DND-41 (cell line): Measurements from ENCODE around the gene LONRF3.

Experiments used
- ATAC-seq: fragments of 200-7000 bp; cut with Tn5 transposase; 3 replicates; pipeline ENCODE4 v1.9.1; 2021; ENCODE audit warnings: low read depth; ENCODE audit not compliant: insufficient read depth
- DNase-seq: peaks from one replicate; pipeline ENCODE4 v3.0.0-alpha.2; 2020
- H2AFZ ChIP-seq: 2 replicates; pipeline ENCODE4 v1.6.0; 2012; ENCODE audit warnings: low read depth, low read length
- H3K27ac ChIP-seq: 2 replicates; pipeline ENCODE4 v1.5.1; 2012; ENCODE audit warnings: low read length, inconsistent platforms
- H3K27me3 ChIP-seq: fragments of 200-600 bp; sonication (generic); 2 replicates; pipeline ENCODE4 v1.6.0; 2012; ENCODE audit warnings: low read length, mild to moderate bottlenecking, inconsistent platforms; ENCODE audit not compliant: insufficient read depth, poor library complexity
- H3K36me3 ChIP-seq: 2 replicates; pipeline ENCODE4 v1.5.1; 2012; ENCODE audit warnings: low read length, inconsistent platforms; ENCODE audit not compliant: insufficient read depth
- H3K4me1 ChIP-seq: 2 replicates; pipeline ENCODE4 v1.5.1; 2012; ENCODE audit warnings: mild to moderate bottlenecking, low read length; ENCODE audit not compliant: insufficient read depth
- H3K4me2 ChIP-seq: 2 replicates; pipeline ENCODE4 v1.6.0; 2012; ENCODE audit warnings: mild to moderate bottlenecking, moderate library complexity, low read length, inconsistent platforms; ENCODE audit not compliant: insufficient read depth
- H3K4me3 ChIP-seq, 2 experiments: fragments of 200-600 bp in 1 of 2; shearing (Covaris generic) in 1 of 2; 2 replicates each; pipeline ENCODE4 v1.5.1; 2012 to 2016; ENCODE audit warnings: inconsistent platforms in 2 of 2, low read length in 2 of 2, mild to moderate bottlenecking in 2 of 2, low read depth in 1 of 2, moderate library complexity in 1 of 2
- H3K79me2 ChIP-seq: 2 replicates; pipeline ENCODE4 v1.6.0; 2012; ENCODE audit warnings: low read length, inconsistent platforms; ENCODE audit not compliant: insufficient read depth
- H3K9ac ChIP-seq: 2 replicates; pipeline ENCODE4 v1.6.0; 2012; ENCODE audit warnings: low read depth, mild to moderate bottlenecking, inconsistent platforms, low read length, moderate library complexity
- H3K9me3 ChIP-seq: 2 replicates; pipeline ENCODE4 v1.5.1; 2012; ENCODE audit warnings: low read length, moderate library complexity, mild to moderate bottlenecking, inconsistent platforms; ENCODE audit not compliant: insufficient read depth, severe bottlenecking
- H4K20me1 ChIP-seq: 2 replicates; pipeline ENCODE4 v1.6.0; 2012; ENCODE audit warnings: low read length; ENCODE audit not compliant: insufficient read depth
- CTCF ChIP-seq: IDR thresholded peaks from 2 replicates; pipeline ENCODE4 v1.5.1; 2012; ENCODE audit warnings: borderline replicate concordance, low read length, moderate library complexity, mild to moderate bottlenecking; ENCODE audit not compliant: poor library complexity, severe bottlenecking; ENCODE audit errors: extremely low read depth
- EZH2 ChIP-seq: IDR thresholded peaks from 3 replicates; pipeline ENCODE4 v1.6.1; 2012; ENCODE audit warnings: borderline replicate concordance, low read depth, mild to moderate bottlenecking, moderate library complexity, low read length, inconsistent platforms; ENCODE audit not compliant: severe bottlenecking

The LONRF3 gene

GRCh38 chrX:119041175-119041574 lies 66.8 kb downstream of the LONRF3 start:
- no peaks in the 10 kb centered on the region for H3K9me3 ChIP-seq
- TF ChIP-seq CTCF (no peak), EZH2 (no peak)
- no peaks in the 10 kb centered on the region for H4K20me1 ChIP-seq
- H3K4me2 ChIP-seq: no peak overlapping the region
- no peaks in the 10 kb centered on the region for H3K36me3 ChIP-seq
- no peak overlapping the region for H3K9ac ChIP-seq
- H3K27ac ChIP-seq: no peak overlapping the region
- H2AFZ ChIP-seq: no peak overlapping the region
- H3K27me3 ChIP-seq: no peaks in the 10 kb centered on the region
- no peak for DNase-seq
- H3K4me1 ChIP-seq: no peaks in the 10 kb centered on the region
- ATAC-seq: no peak
- no peaks in the 10 kb centered on the region for H3K79me2 ChIP-seq
- H3K4me3 ChIP-seq: no peak overlapping the region

GRCh38 chrX:119042040-119042439 lies 67.6 kb downstream of the LONRF3 start:
- DNase-seq (no peak), ATAC-seq (no peak)
- Histone ChIP-seq H3K4me3 (no peak overlapping the region), H4K20me1 (no peaks in the 10 kb centered on the region), H3K27me3 (no peaks in the 10 kb centered on the region), H2AFZ (no peak overlapping the region), H3K36me3 (no peaks in the 10 kb centered on the region), H3K79me2 (no peaks in the 10 kb centered on the region), H3K4me2 (no peak overlapping the region), H3K4me1 (no peaks in the 10 kb centered on the region), H3K9ac (no peak overlapping the region), H3K27ac (no peak overlapping the region), H3K9me3 (no peaks in the 10 kb centered on the region)
- TF ChIP-seq CTCF (no peak), EZH2 (no peak)

- no peak overlapping the region for H2AFZ ChIP-seq
- no peak for DNase-seq
- H3K27me3 ChIP-seq: no peaks in the 10 kb centered on the region
- TF ChIP-seq EZH2 (no peak), CTCF (no peak)
- no peaks in the 10 kb centered on the region for H3K36me3 ChIP-seq
- no peak overlapping the region for H3K9ac ChIP-seq
- H3K4me1 ChIP-seq: no peaks in the 10 kb centered on the region
- no peaks in the 10 kb centered on the region for H3K9me3 ChIP-seq
- H3K27ac ChIP-seq: no peak overlapping the region
- H3K79me2 ChIP-seq: no peaks in the 10 kb centered on the region
- no peak overlapping the region for H3K4me2 ChIP-seq
- ATAC-seq: no peak
- H4K20me1 ChIP-seq: no peaks in the 10 kb centered on the region
- H3K4me3 ChIP-seq: no peak overlapping the region
These were observed 68.6 kb downstream of the LONRF3 start for GRCh38 chrX:119042996-119043395.

GRCh38 chrX:119045884-119046283 lies 71.5 kb downstream of the LONRF3 start:
- DNase-seq (no peak), ATAC-seq (no peak)
- Histone ChIP-seq H2AFZ (no peak overlapping the region), H3K4me1 (no peaks in the 10 kb centered on the region), H3K27me3 (no peaks in the 10 kb centered on the region), H4K20me1 (no peaks in the 10 kb centered on the region), H3K4me2 (no peak overlapping the region), H3K9ac (no peak overlapping the region), H3K27ac (no peak overlapping the region), H3K4me3 (no peak overlapping the region), H3K9me3 (no peaks in the 10 kb centered on the region), H3K79me2 (no peaks in the 10 kb centered on the region), H3K36me3 (no peaks in the 10 kb centered on the region)
- TF ChIP-seq EZH2 (no peak), CTCF (no peak)
